Sigmoid colon (tissue), 7 donors: ENCODE data around the gene TMEM235. TPM values are rescaled to one million over a fixed set of nuclear protein-coding genes. Genes with fewer than 3 reads are reported as not detected.
A peak's percentile ranks its signal among the peaks of the same experiment; 100 is the strongest.
"Not testable (repeated sequence)": the region's sequence is repeated elsewhere in the genome, so short reads cannot be mapped to it uniquely, and the experiment has no call there.

ENCODE experiments used
- DNase-seq: peaks from one replicate; pipeline ENCODE4 v3.0.0-alpha.2; 2019
- H3K27ac ChIP-seq, 4 donors: fragments of 200-600 bp; sonication (generic); one replicate each; pipeline ENCODE4 v1.5.1; 2016 to 2019; ENCODE audit warnings: mild to moderate bottlenecking in 1 of 4
- H3K27me3 ChIP-seq, 3 donors: fragments of 200-600 bp; sonication (generic); one replicate each; pipeline ENCODE4 v1.5.1; 2019; ENCODE audit warnings: mild to moderate bottlenecking in 1 of 3
- H3K36me3 ChIP-seq, 4 donors: fragments of 200-600 bp; sonication (generic); one replicate each; pipeline ENCODE4 v1.5.1; 2016 to 2019
- H3K4me1 ChIP-seq, 4 donors: fragments of 200-600 bp; sonication (generic); one replicate each; pipeline ENCODE4 v1.5.1; 2017 to 2019
- H3K4me3 ChIP-seq, 4 donors: fragments of 200-600 bp; sonication (generic); one replicate each; pipeline ENCODE4 v1.5.1; 2017 to 2019; ENCODE audit warnings: mild to moderate bottlenecking in 2 of 4, moderate library complexity in 1 of 4
- H3K9me3 ChIP-seq, 4 donors: fragments of 200-600 bp in 3 of 4; sonication (generic) in 3 of 4; one replicate each; pipeline versions ENCODE4 v1.5.1 to v1.6.1; 2013 to 2019
- EP300 ChIP-seq, 4 donors: sonication (generic); formaldehyde crosslinking; IDR thresholded peaks; one replicate each; pipeline ENCODE4 v1.6.1; 2017; ENCODE audit warnings: antibody characterized with exemption in 4 of 4
- POLR2A ChIP-seq, 2 donors: fragments of 450-650 bp; IDR thresholded peaks; one replicate each; pipeline ENCODE4 v1.6.1; 2016; ENCODE audit warnings: antibody characterized with exemption in 2 of 2, mild to moderate bottlenecking in 2 of 2, moderate library complexity in 2 of 2
- POLR2AphosphoS5 ChIP-seq, 4 donors: sonication (generic); formaldehyde crosslinking; IDR thresholded peaks; one replicate each; pipeline ENCODE4 v1.6.1; 2017; ENCODE audit warnings: antibody characterized with exemption in 4 of 4
- WGBS, 2 donors: extraction: QIAGEN DNeasy Blood & Tissue Kit; methylation state at CpG; one replicate each; pipeline ENCODE4 v1.1.7; 2013; 5-methylcytosine and 5-hydroxymethylcytosine counted together
- intact Hi-C: fragments of 100-400 bp; cut with DNase I; formaldehyde crosslinking; loops from one replicate; pipeline ENCODE4 v1.15.1; 2023
- polyA plus RNA-seq, 3 donors: library from polyadenylated mRNA; stranded (reverse); fragments of 200-250 nt; gene quantifications; one replicate each; pipeline ENCODE4 v1.2.3, GENCODE V29; 2013
- total RNA-seq, 4 donors: library from RNA; depleted of rRNA; stranded (reverse); fragments of >200 nt; gene quantifications; one replicate each; pipeline ENCODE4 v1.1.0, GENCODE V29; 2016
- TF ChIP-seq, protein P1 (sequence below), 4 experiments: fragments of 450-650 bp in 3 of 4; fragments of 200-600 bp in 1 of 4; IDR thresholded peaks; one replicate each; pipeline ENCODE4 v1.5.1; 2016 to 2019; ENCODE audit warnings: antibody characterized with exemption in 4 of 4, mild to moderate bottlenecking in 3 of 4, moderate library complexity in 2 of 4
- donor health status: healthy with polysubstance abuse.
- donor health status: Bipolar disorder and iron deficiency.
- donor health status: healthy.

TMEM235 gene
- total and polyA plus RNA-seq, 7 donors, result 0.04 TPM; not detected in 6

GRCh38 chr17:78252701-78253635, 21.5 kb downstream of the TMEM235 start:
- Histone ChIP-seq H3K4me1 (peaks cover 0 to 17% (median 10%) of the 10 kb centered on the region in 4 donors), H3K36me3 (no peaks in the 10 kb centered on the region), H3K9me3 (no peaks in the 10 kb centered on the region), H3K27ac (no peak overlapping the region), H3K4me3 (peak overlapping the region in 1 of 4 donors; percentile 87), H3K27me3 (peaks cover 0 to 19% (median 0%) of the 10 kb centered on the region in 3 donors)
- peak; percentile 60 for DNase-seq
- 73 to 80% methylated on average over 15 of the region's 15 CpGs for WGBS, 2 donors
- TF ChIP-seq POLR2AphosphoS5 (IDR thresholded peaks at IDR 0.05), result no peak
- no peak for TF ChIP-seq EP300 (IDR thresholded peaks at IDR 0.05)
- TF ChIP-seq POLR2A (IDR thresholded peaks at IDR 0.05), result no peak
- TF ChIP-seq, protein P1, sequence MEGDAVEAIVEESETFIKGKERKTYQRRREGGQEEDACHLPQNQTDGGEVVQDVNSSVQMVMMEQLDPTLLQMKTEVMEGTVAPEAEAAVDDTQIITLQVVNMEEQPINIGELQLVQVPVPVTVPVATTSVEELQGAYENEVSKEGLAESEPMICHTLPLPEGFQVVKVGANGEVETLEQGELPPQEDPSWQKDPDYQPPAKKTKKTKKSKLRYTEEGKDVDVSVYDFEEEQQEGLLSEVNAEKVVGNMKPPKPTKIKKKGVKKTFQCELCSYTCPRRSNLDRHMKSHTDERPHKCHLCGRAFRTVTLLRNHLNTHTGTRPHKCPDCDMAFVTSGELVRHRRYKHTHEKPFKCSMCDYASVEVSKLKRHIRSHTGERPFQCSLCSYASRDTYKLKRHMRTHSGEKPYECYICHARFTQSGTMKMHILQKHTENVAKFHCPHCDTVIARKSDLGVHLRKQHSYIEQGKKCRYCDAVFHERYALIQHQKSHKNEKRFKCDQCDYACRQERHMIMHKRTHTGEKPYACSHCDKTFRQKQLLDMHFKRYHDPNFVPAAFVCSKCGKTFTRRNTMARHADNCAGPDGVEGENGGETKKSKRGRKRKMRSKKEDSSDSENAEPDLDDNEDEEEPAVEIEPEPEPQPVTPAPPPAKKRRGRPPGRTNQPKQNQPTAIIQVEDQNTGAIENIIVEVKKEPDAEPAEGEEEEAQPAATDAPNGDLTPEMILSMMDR (IDR thresholded peaks at IDR 0.05), result no peak
- intact Hi-C loops, result loop anchor here (2.0 to 5.0 kb wide), 2 partner anchors 38 to 231 kb away; partner anchors contain the start of gene BIRC5

DNA sequence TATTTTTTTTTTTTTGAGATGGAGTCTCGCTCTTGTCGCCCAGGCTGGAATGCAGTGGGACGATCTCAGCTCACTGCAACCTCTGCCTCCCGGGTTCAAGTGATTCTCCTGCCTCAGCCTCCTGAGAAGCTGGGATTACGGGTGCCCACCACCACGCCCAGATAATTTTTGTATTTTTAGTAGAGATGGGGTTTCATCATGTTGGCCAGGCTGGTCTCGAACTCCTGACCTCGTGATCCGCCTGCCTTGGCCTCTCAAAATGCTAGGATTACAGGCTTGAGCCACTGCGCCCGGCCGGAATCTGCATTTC, 22.2 kb downstream of the TMEM235 start:
- H3K9me3 ChIP-seq, H3K36me3 ChIP-seq, DNase-seq: not testable (repeated sequence)
- H3K4me3 ChIP-seq, result peak overlapping the region in 3 of 4 donors; percentile 87 to 99 (median 92)
- peaks cover 0 to 20% (median 10%) of the 10 kb centered on the region in 4 donors for H3K4me1 ChIP-seq
- peak overlapping the region in 2 of 4 donors; percentile 85 to 91 for H3K27ac ChIP-seq
- intact Hi-C loops, result loop anchor here (2.0 to 5.0 kb wide), 2 partner anchors 39 to 231 kb away; partner anchors contain the start of gene BIRC5
- H3K27me3 ChIP-seq, result peaks cover 0 to 24% (median 5%) of the 10 kb centered on the region in 3 donors
- 64 to 88% methylated on average over 12 of the region's 12 CpGs for WGBS, 2 donors

GRCh38 chr17:78253946-78254672, 22.7 kb downstream of the TMEM235 start:
- Histone ChIP-seq H3K36me3 (no peaks in the 10 kb centered on the region), H3K4me1 (peaks cover 0 to 20% (median 10%) of the 10 kb centered on the region in 4 donors)
- intact Hi-C loops, result loop anchor here (2.0 to 5.0 kb wide), 2 partner anchors 39 to 232 kb away; partner anchors contain the start of gene BIRC5

GRCh38 chr17:78255029-78255656, 23.7 kb downstream of the TMEM235 start:
- 80 to 91% methylated on average over 18 of the region's 18 CpGs for WGBS, 2 donors
- TF ChIP-seq POLR2AphosphoS5 (IDR thresholded peaks at IDR 0.05) (no peak), EP300 (IDR thresholded peaks at IDR 0.05) (no peak), POLR2A (IDR thresholded peaks at IDR 0.05) (no peak)
- TF ChIP-seq, protein P1 (IDR thresholded peaks at IDR 0.05), result no peak
- Histone ChIP-seq H3K9me3 (no peaks in the 10 kb centered on the region), H3K36me3 (no peaks in the 10 kb centered on the region), H3K4me3 (no peak overlapping the region), H3K27me3 (peaks cover 0 to 21% (median 5%) of the 10 kb centered on the region in 3 donors), H3K27ac (no peak overlapping the region), H3K4me1 (peaks cover 0 to 20% (median 10%) of the 10 kb centered on the region in 4 donors)
- intact Hi-C loops, result no loop called here
- no peak for DNase-seq

More at GRCh38 chr17:78253946-78254672, 22.7 kb downstream of the TMEM235 start:
- DNase-seq, result peak; percentile 89
- H3K9me3 ChIP-seq, result no peaks in the 10 kb centered on the region
- H3K27me3 ChIP-seq, result peaks cover 0 to 29% (median 5%) of the 10 kb centered on the region in 3 donors
- TF ChIP-seq POLR2AphosphoS5 (IDR thresholded peaks at IDR 0.05) (peak; percentile 45 to 83 (median 74)), POLR2A (IDR thresholded peaks at IDR 0.05) (peak in 1 of 2 donors; percentile 8)
- TF ChIP-seq, protein P1 (IDR thresholded peaks at IDR 0.05), result no peak
- peak overlapping the region; percentile 85 to 91 (median 88) for H3K27ac ChIP-seq
- peak overlapping the region; percentile 65 to 99 (median 90) for H3K4me3 ChIP-seq
- 1 to 3% methylated on average over 73 of the region's 73 CpGs for WGBS, 2 donors
